IPS DF 19.7 (cell line): ENCODE results near the gene BTG2.
A peak's percentile ranks its signal among the peaks of the same experiment; 100 is the strongest.
"Not testable (repeated sequence)": the region's sequence is repeated elsewhere in the genome, so short reads cannot be mapped to it uniquely, and the experiment has no call there.

Experiments
- DNase-seq: peaks from one replicate; pipeline ENCODE4 v3.0.0-alpha.2; 2013; ENCODE audit warnings: low read depth, low spot score

The BTG2 gene

GRCh38 chr1:203291201-203292096 is 13.9 kb upstream of the BTG2 start:
- no peak for DNase-seq

- no peak for DNase-seq
Measured at GRCh38 chr1:203295796-203296195, 9.5 kb upstream of the BTG2 start.

- DNase-seq = no peak
Measured at GRCh38 chr1:203296460-203297073, 8.8 kb upstream of the BTG2 start.

- no peak for DNase-seq
Measured at GRCh38 chr1:203299169-203299568, 6.2 kb upstream of the BTG2 start.

- not testable (repeated sequence) for DNase-seq
Measured at GRCh38 chr1:203299719-203300429, 5.4 kb upstream of the BTG2 start.

DNA sequence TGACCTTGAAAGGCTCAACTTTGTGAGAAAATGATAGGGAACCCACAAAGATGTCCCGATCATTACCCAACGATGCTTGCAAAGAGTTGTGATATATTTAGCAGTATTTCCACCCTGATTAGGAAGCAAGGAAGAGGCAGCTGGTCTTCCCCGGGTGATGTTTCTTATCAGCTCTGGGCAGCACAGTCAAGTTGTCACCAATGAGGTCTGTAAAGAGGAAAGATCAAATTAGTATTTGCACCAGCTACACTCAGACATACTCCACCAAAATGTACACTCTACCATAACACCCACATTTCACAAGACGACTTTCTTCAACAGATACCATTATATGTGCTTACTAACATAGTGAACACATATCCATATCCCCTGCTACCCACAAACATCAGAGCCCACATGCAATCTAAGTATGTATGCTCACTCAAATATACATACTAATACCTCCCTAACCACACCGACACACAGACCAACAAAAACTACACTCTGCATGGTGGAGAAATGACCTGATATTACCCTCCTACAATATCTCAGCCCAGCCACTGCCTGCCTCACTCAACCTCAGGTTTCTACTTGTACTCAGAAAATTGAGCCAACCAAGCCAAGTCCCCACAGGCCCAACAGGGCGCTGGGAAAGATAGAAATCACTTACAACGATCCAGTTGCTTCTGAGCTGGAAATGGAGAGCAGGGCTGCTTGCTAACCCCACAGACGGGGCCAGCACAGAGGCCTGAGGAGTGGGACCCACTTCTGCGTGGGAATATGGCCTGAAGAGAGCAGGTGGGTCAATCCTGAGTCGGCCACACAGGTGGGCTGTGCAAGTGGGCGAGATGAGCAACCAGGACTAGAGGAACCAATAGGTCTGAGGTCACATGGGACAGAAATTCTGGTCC is 4.6 kb upstream of the BTG2 start:
- DNase-seq = no peak

DNA sequence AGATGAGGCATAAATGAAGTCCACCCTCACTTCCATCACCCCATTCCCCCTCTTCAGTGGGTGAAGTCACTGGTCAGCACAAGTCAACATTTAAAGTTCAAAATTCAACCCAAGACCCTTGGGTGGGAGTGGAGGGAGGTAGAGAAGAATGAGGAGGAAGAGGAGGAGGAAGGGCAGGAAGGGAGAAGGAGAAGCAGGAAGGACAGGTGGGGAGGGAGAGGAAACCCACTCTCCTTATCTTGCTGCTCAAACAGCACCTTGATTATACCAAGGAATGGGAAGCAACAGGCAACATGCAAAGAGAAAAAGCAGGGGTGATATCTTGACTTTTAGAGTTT is 4.0 kb upstream of the BTG2 start:
- DNase-seq = no peak

- DNase-seq = no peak
Measured at GRCh38 chr1:203302456-203302855, 2.9 kb upstream of the BTG2 start.

GRCh38 chr1:203302894-203303293 is 2.4 kb upstream of the BTG2 start:
- no peak for DNase-seq

GRCh38 chr1:203304391-203304918 is 864 bp upstream of the BTG2 start:
- no peak for DNase-seq

- no peak for DNase-seq
Measured at GRCh38 chr1:203305809-203306088, 430 bp downstream of the BTG2 start.

DNA sequence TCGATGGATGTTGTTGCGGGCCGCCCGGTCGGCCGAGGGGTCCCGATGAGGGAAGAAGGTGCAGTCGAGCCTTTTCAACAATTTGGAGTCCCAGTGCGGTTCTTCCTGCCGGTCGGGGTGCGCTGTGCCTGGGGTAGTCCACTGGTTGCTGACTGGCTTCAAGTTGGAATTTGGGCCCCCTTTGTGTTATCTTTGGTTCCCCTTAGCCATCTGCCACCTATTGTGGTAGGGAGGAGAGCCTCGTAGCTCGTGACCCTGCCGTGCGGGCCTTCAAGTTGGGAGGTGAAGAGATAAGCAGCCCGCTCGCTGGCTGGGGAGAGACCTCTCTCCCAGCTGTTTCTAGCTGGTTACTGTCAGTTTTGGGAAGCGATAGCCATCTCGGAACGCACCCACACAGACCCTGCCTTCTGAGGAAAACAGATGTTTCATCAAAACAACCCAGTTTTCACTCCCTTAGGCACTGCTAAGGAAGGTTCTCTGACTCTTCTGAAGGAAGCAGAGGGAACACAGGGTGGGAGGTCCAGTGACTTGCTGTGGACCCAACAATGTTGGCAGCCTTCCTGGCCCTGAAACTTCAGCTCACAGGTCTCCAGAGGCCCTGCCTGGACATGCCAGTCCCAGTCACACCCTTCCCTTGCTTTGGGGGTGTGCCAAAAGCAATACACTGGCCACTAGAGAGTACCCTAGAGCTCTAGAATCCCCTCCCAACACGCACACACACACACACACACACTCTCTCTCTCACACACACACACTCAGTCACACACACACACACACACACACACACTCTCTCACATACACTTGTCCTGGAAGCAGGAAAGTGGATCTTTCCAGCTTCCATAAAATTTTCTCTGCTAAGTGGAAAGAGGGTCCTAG is 1.0 kb downstream of the BTG2 start:
- DNase-seq = no peak

GRCh38 chr1:203306965-203307541 is 1.7 kb downstream of the BTG2 start:
- DNase-seq = no peak

DNA sequence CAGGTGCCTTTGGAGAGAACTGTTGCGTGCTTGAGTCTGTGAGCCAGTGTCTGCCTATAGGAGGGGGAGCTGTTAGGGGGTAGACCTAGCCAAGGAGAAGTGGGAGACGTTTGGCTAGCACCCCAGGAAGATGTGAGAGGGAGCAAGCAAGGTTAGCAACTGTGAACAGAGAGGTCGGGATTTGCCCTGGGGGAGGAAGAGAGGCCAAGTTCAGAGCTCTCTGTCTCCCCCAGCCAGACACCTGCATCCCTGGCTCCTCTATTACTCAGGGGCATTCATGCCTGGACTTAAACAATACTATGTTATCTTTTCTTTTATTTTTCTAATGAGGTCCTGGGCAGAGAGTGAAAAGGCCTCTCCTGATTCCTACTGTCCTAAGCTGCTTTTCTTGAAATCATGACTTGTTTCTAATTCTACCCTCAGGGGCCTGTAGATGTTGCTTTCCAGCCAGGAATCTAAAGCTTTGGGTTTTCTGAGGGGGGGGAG is 2.4 kb downstream of the BTG2 start:
- peak; percentile 48 for DNase-seq

DNA sequence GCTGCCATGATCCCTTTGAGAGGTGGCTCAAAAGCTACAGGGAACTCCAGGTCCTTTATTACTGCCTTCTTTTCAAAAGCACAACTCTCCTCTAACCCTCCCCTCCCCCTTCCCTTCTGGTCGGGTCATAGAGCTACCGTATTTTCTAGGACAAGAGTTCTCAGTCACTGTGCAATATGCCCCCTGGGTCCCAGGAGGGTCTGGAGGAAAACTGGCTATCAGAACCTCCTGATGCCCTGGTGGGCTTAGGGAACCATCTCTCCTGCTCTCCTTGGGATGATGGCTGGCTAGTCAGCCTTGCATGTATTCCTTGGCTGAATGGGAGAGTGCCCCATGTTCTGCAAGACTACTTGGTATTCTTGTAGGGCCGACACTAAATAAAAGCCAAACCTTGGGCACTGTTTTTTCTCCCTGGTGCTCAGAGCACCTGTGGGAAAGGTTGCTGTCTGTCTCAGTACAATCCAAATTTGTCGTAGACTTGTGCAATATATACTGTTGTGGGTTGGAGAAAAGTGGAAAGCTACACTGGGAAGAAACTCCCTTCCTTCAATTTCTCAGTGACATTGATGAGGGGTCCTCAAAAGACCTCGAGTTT is 3.1 kb downstream of the BTG2 start:
- no peak for DNase-seq

GRCh38 chr1:203308923-203309331 is 3.6 kb downstream of the BTG2 start:
- no peak for DNase-seq

GRCh38 chr1:203311368-203312301 is 6.3 kb downstream of the BTG2 start:
- no peak for DNase-seq

DNA sequence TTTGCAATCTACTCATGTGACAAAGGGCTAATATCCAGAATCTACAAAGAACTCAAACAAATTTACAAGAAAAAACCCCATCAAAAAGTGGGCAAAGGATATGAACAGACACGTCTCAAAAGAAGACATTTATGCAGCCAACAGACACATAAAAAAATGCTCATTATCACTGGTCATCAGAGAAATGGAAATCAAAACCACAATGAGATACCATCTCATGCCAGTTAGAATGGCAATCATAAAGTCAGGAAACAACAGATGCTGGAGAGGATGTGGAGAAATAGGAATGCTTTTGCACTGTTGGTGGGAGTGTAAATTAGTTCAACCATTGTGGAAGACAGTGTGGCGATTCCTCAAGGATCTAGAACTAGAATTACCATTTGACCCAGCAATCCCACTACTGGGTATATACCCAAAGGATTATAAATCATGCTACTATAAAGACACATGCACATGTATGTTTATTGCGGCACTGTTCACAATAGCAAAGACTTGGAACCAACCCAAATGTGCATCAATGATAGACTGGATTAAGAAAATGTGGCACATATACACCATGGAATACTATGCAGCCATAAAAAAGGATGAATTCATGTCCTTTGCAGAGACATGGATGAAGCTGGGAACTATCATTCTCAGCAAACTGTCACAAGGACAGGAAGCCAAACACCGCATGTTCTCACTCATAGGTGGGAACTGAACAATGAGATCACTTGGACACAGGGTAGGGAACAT is 8.9 kb downstream of the BTG2 start:
- DNase-seq = not testable (repeated sequence)
